ENCODE measurements around the gene FXYD1. TPM values are rescaled to one million over a fixed set of nuclear protein-coding genes. Genes with fewer than 3 reads are reported as not detected.

The FXYD1 gene
- total RNA-seq, 1 donor from 2014 or later, result not detected

GRCh38 chr19:35123573-35123972 lies 15.1 kb upstream of the FXYD1 start:
- Histone ChIP-seq H2AFZ (replicated peaks) (peak overlapping the region; percentile 15), H3K79me2 (ENCODE audit: low read depth) (no peaks in the 10 kb centered on the region), H3K27ac (no peak overlapping the region), H3F3A (ENCODE audit: low read depth) (peaks cover 3% of the 10 kb centered on the region), H3K4me3 (no peak overlapping the region), H3K27me3 (no peaks in the 10 kb centered on the region), H4K20me1 (ENCODE audit: low read depth) (no peaks in the 10 kb centered on the region), H3K9ac (no peak overlapping the region), H3K4me2 (peak overlapping the region; percentile 66), H3K4me1 (peaks cover 15% of the 10 kb centered on the region), H3K36me3 (no peaks in the 10 kb centered on the region), H3K9me3 (ENCODE audit: low read depth) (no peaks in the 10 kb centered on the region)
- DNase-seq (ENCODE audit: low spot score), result no peak
- no peaks in the 10 kb centered on the region for H3K36me3 Mint-ChIP-seq
- TF ChIP-seq EZH2phosphoT487 (IDR thresholded peaks at IDR 0.05), result no peak
- no peak for TF ChIP-seq CTCF (IDR thresholded peaks at IDR 0.05)
- no peak for TF ChIP-seq EZH2 (IDR thresholded peaks at IDR 0.05)
- no peaks in the 10 kb centered on the region for H3K9me3 Mint-ChIP-seq
- H3K4me3 Mint-ChIP-seq, result no peak overlapping the region
- peaks cover 19% of the 10 kb centered on the region for H3K4me1 Mint-ChIP-seq
- peaks cover 4% of the 10 kb centered on the region for H3K27me3 Mint-ChIP-seq (ENCODE audit: insufficient read depth, low read depth)
- H3K27ac Mint-ChIP-seq, result no peak overlapping the region

GRCh38 chr19:35124098-35125060 lies 14.2 kb upstream of the FXYD1 start:
- H3K27ac ChIP-seq, result no peak overlapping the region
- peaks cover 15% of the 10 kb centered on the region for H3K4me1 ChIP-seq
- no peaks in the 10 kb centered on the region for H3K9me3 ChIP-seq (ENCODE audit: low read depth)
- peak; percentile 33 for DNase-seq (ENCODE audit: low spot score)
- Mint-ChIP-seq H3K27ac (no peak overlapping the region), H3K9me3 (no peaks in the 10 kb centered on the region), H3K36me3 (no peaks in the 10 kb centered on the region), H3K4me1 (peaks cover 19% of the 10 kb centered on the region), H3K4me3 (no peak overlapping the region), H3K27me3 (ENCODE audit: insufficient read depth, low read depth) (peaks cover 4% of the 10 kb centered on the region)
- TF ChIP-seq EZH2phosphoT487 (IDR thresholded peaks at IDR 0.05), result no peak
- TF ChIP-seq CTCF (IDR thresholded peaks at IDR 0.05), result no peak
- no peak for TF ChIP-seq EZH2 (IDR thresholded peaks at IDR 0.05)
- no peaks in the 10 kb centered on the region for H4K20me1 ChIP-seq (ENCODE audit: low read depth)
- H3K4me3 ChIP-seq, result no peak overlapping the region
- no peaks in the 10 kb centered on the region for H3K36me3 ChIP-seq
- no peak overlapping the region for H3K9ac ChIP-seq
- H3K4me2 ChIP-seq, result peak overlapping the region; percentile 66
- H3F3A ChIP-seq (ENCODE audit: low read depth), result peaks cover 3% of the 10 kb centered on the region
- H2AFZ ChIP-seq (replicated peaks), result no peak overlapping the region
- no peaks in the 10 kb centered on the region for H3K79me2 ChIP-seq (ENCODE audit: low read depth)
- H3K27me3 ChIP-seq, result no peaks in the 10 kb centered on the region

- H3K36me3 Mint-ChIP-seq, result no peaks in the 10 kb centered on the region
- TF ChIP-seq EZH2phosphoT487 (IDR thresholded peaks at IDR 0.05), result no peak
- TF ChIP-seq EZH2 (IDR thresholded peaks at IDR 0.05), result no peak
- no peak for TF ChIP-seq CTCF (IDR thresholded peaks at IDR 0.05)
- H3K27me3 Mint-ChIP-seq (ENCODE audit: insufficient read depth, low read depth), result peaks cover 2% of the 10 kb centered on the region
- Histone ChIP-seq H3K9ac (no peak overlapping the region), H3K27ac (no peak overlapping the region), H2AFZ (replicated peaks) (no peak overlapping the region), H3K36me3 (no peaks in the 10 kb centered on the region), H3K4me3 (no peak overlapping the region), H3K4me1 (peaks cover 15% of the 10 kb centered on the region), H4K20me1 (ENCODE audit: low read depth) (no peaks in the 10 kb centered on the region), H3K9me3 (ENCODE audit: low read depth) (no peaks in the 10 kb centered on the region), H3K4me2 (no peak overlapping the region), H3K79me2 (ENCODE audit: low read depth) (no peaks in the 10 kb centered on the region), H3F3A (ENCODE audit: low read depth) (peaks cover 3% of the 10 kb centered on the region), H3K27me3 (no peaks in the 10 kb centered on the region)
- no peak overlapping the region for H3K4me3 Mint-ChIP-seq
- peak overlapping the region; percentile 87 for H3K27ac Mint-ChIP-seq
- DNase-seq (ENCODE audit: low spot score), result no peak
- no peaks in the 10 kb centered on the region for H3K9me3 Mint-ChIP-seq
- peaks cover 19% of the 10 kb centered on the region for H3K4me1 Mint-ChIP-seq
Measured at GRCh38 chr19:35125270-35125717, 13.3 kb upstream of the FXYD1 start.

All from neural progenitor cell (in vitro differentiated cells).